Chondrocyte (in vitro differentiated cells): ENCODE results near the gene PDZRN4. TPM values are rescaled to one million over a fixed set of nuclear protein-coding genes. Genes with fewer than 3 reads are reported as not detected.
"Not testable (repeated sequence)": the region's sequence is repeated elsewhere in the genome, so short reads cannot be mapped to it uniquely, and the experiment has no call there.

Source experiments
- DNase-seq: peaks from one replicate; pipeline ENCODE4 v3.0.0; 2021; ENCODE audit warnings: mixed read lengths, low spot score
- H3K27ac Mint-ChIP-seq: one replicate; pipeline ENCODE4 v1.8.0; 2021; ENCODE audit warnings: mild to moderate bottlenecking, moderate library complexity, mixed read lengths; ENCODE audit not compliant: unreplicated experiment
- H3K27me3 Mint-ChIP-seq: 2 replicates; pipeline ENCODE4 v1.8.0; 2021; ENCODE audit warnings: low read depth, mixed read lengths
- H3K36me3 Mint-ChIP-seq: 2 replicates; pipeline ENCODE4 v1.8.0; 2021; ENCODE audit warnings: low read depth, mixed read lengths
- H3K4me1 Mint-ChIP-seq: 2 replicates; pipeline ENCODE4 v1.8.0; 2021; ENCODE audit warnings: low read depth, mild to moderate bottlenecking, mixed read lengths
- H3K4me3 Mint-ChIP-seq: one replicate; pipeline ENCODE4 v1.8.0; 2021; ENCODE audit warnings: mild to moderate bottlenecking, moderate library complexity, mixed read lengths; ENCODE audit not compliant: unreplicated experiment
- H3K9me3 Mint-ChIP-seq: 2 replicates; pipeline ENCODE4 v1.8.0; 2021; ENCODE audit warnings: low read depth, mixed read lengths
- CTCF ChIP-seq: fragments of 200-600 bp; sonication (generic); IDR thresholded peaks from 2 replicates; pipeline ENCODE4 v1.5.0; 2021; ENCODE audit warnings: antibody characterized with exemption, mild to moderate bottlenecking, moderate library complexity
- total RNA-seq: library from RNA; stranded (reverse); gene quantifications from 3 replicates; pipeline ENCODE4 v1.2.1, GENCODE V29; 2021

The PDZRN4 gene
- total RNA-seq, 1 donor from 2014 or later = 0.25 TPM

DNA sequence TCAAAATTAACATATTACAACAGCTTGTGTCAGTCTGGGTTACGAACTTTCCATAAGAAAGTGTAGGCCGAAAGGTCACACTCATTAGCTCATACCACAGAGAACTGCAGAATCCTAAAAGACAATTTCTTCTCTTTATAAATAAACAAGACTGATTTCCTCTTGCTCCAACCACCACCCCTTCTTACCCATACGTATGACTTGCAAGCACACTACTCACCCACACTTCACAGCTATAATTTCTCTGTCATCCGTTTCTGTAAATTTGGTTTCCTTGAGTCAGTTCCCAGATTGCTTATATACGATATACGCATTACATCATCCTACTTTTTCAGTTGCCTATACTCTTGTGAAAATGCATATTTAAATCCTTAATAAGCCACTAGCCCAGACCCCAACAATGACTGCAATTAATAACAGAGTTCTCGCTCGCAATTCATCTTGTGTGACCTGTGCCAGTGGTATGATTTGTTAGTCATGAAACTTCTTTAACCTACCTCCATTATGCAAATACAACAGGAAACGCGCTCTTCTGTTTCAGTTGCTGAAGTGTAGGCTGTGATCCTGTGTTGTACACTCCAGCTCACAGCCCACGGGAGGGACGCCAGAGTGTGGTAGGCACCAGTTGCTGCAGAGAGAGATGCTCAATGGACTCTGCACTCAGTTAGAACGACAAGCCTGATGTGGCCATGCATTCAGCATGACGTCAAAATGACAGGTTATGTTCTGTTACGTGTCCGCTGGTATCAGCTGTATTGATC lies 417.6 kb downstream of the PDZRN4 start:
- peaks cover under 1% of the 10 kb centered on the region for H3K9me3 Mint-ChIP-seq
- H3K4me1 Mint-ChIP-seq = no peaks in the 10 kb centered on the region
- peaks cover 3% of the 10 kb centered on the region for H3K36me3 Mint-ChIP-seq
- DNase-seq = no peak
- H3K27ac Mint-ChIP-seq = no peak overlapping the region
- no peak overlapping the region for H3K4me3 Mint-ChIP-seq
- TF ChIP-seq CTCF = no peak
- H3K27me3 Mint-ChIP-seq = no peaks in the 10 kb centered on the region

DNA sequence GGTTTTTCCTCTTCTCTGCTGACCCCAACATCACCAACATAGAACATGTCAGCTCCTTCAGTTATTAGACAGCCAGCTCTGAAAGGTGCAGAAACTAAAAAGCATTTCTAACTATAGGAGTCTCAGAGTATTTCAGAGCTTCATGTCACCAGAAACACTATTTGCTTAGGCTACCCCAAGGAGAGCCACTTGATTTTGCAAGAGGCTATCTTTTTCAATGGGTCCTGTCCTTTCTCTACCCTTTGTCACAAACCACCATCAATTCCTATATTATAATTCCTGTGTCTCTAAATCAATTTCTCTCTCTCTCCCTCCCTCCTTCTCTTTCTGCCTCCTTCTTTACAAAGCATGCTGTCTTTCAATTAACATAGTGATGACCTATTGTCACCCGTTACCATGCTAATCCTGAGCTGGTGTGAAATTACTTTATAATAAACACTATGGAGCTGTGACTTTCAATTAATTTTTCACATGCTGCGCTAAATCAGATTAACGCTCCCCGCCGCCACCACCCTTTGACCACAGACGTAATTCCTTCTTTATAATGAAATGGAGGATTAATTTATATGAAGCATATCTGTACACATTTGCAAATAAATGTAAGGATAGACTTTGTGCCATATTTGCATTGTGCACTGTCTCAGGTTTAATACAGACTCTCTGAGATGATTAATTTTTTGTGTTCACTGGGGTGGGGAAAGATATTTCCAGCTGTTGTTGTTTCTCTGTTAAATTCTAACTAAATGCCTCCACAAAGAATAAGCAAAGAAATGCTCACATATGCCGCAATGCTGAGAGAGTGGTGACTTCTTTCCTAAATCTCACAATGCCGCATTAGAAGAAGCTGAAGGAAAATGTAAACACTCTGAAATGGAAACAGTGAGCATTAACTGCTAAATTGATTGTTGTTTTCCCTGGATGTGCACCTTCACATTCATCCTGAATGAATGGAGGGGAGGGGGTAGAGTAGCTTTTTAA lies 418.6 kb downstream of the PDZRN4 start:
- no peaks in the 10 kb centered on the region for H3K4me1 Mint-ChIP-seq
- no peak for DNase-seq
- no peaks in the 10 kb centered on the region for H3K36me3 Mint-ChIP-seq
- no peak overlapping the region for H3K4me3 Mint-ChIP-seq
- peaks cover 2% of the 10 kb centered on the region for H3K9me3 Mint-ChIP-seq
- H3K27ac Mint-ChIP-seq = no peak overlapping the region
- no peak for TF ChIP-seq CTCF
- H3K27me3 Mint-ChIP-seq = no peaks in the 10 kb centered on the region

DNA sequence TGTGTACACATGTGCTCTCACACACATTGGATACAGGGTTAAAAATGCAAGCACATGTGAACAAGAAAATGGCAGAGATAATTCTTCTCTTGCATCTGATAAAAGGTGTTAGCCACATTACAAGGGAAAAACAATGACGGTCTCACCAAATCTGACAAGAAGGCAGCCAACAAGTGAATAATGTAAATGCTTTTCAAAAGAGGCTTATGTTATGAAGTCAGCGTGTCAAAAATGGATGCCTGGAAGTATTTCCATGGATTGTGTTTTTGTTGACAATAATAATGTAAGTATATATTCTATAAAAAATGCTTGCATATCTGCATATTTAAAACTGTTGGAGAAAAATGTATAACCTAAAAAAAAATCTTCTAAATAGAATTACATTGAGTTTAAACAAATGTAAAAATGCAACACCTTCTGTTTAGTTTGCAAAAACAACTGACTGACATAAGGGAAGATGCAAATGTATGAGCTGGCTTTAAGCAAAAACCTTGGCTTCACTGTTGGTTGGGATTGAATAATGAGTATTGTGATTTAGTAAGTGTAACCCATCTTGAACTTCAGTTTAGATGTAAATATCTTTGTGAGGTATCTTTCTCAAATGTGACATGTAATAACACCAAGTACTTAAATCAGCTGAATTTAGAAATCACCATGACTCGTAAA lies 424.9 kb downstream of the PDZRN4 start:
- no peak for TF ChIP-seq CTCF
- no peak for DNase-seq
- Mint-ChIP-seq H3K36me3 (no peaks in the 10 kb centered on the region), H3K9me3 (peaks cover 9% of the 10 kb centered on the region), H3K27me3 (no peaks in the 10 kb centered on the region), H3K4me3 (no peak overlapping the region), H3K4me1 (no peaks in the 10 kb centered on the region), H3K27ac (no peak overlapping the region)

DNA sequence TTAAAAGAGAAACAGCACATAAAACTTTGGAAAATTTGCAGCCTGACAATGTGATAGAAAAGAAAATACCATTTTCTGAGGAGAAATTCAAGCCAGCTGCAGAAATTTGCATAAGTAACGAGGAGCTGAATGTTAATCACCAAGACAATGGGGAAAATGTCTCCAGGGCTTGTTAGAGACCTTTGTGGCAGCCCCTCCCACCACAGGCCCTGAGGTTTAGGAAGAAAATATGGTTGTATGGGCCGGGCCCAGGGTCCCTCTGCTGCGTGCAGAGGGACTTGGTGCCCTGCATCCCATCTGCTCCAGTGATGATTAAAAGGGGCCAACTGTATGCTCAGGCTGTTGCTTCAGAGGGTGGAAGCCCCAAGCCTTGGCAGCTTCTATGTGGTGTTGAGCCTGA lies 427.1 kb downstream of the PDZRN4 start:
- H3K4me3 Mint-ChIP-seq, DNase-seq, H3K27ac Mint-ChIP-seq, H3K4me1 Mint-ChIP-seq, H3K9me3 Mint-ChIP-seq, H3K36me3 Mint-ChIP-seq, H3K27me3 Mint-ChIP-seq: not testable (repeated sequence)

DNA sequence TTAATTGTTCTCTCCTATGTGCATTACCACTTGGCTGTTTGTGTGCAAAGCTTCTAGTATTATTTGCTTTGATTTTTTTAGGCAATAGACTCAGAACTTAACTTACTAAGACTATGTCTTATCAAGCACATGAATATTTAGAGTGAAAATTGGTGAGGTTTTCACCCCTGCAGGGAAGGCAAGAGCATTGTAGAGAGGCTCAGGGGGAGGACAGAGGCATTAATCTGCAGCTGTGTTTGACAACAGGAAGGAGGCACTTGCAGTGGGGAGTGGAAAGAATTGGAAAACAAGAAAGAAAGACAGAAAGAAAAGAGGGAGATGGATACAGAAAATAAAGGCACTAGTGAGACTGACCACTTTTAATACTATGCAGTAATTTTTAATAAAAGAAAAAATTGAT lies 431.6 kb downstream of the PDZRN4 start:
- H3K9me3 Mint-ChIP-seq = peaks cover 8% of the 10 kb centered on the region
- no peak for DNase-seq
- H3K27me3 Mint-ChIP-seq = peaks cover 3% of the 10 kb centered on the region
- no peak overlapping the region for H3K27ac Mint-ChIP-seq
- no peak overlapping the region for H3K4me3 Mint-ChIP-seq
- no peaks in the 10 kb centered on the region for H3K4me1 Mint-ChIP-seq
- no peaks in the 10 kb centered on the region for H3K36me3 Mint-ChIP-seq
- no peak for TF ChIP-seq CTCF
